Kidney (tissue), 14 donors: ENCODE measurements around the gene TIGD6. TPM values are rescaled to one million over a fixed set of nuclear protein-coding genes. Genes with fewer than 3 reads are reported as not detected.

Experiments used
- DNase-seq, 5 donors: peaks; one replicate each; pipeline ENCODE4 v3.0.0-alpha.2; 2013 to 2020
- FAIRE-seq: peaks from 2 replicates; lab custom pipeline; 2012; peaks lifted over from hg19 to GRCh38; lab: Jason Lieb, UNC
- H3K27ac ChIP-seq, 2 donors: one replicate each; pipeline ENCODE4 v1.7.0; 2013; ENCODE audit warnings: low read depth in 2 of 2, low read length in 2 of 2, inconsistent platforms in 1 of 2
- H3K27me3 ChIP-seq: one replicate; pipeline ENCODE4 v1.7.1; 2013; ENCODE audit warnings: low read length, inconsistent platforms; ENCODE audit not compliant: control insufficient read depth, insufficient read depth
- H3K36me3 ChIP-seq, 3 donors: one replicate each; pipeline versions ENCODE4 v1.7.0 to v1.7.1; 2013; ENCODE audit warnings: low read length in 3 of 3, control low read depth in 1 of 3, inconsistent platforms in 1 of 3; ENCODE audit not compliant: insufficient read depth in 3 of 3, control insufficient read depth in 2 of 3
- H3K4me1 ChIP-seq, 3 donors: one replicate each; pipeline versions ENCODE4 v1.7.0 to v1.7.1; 2013; ENCODE audit warnings: low read length in 3 of 3, inconsistent platforms in 1 of 3, low read depth in 1 of 3; ENCODE audit not compliant: control insufficient read depth in 2 of 3, insufficient read depth in 2 of 3
- H3K4me3 ChIP-seq, 3 donors: one replicate each; pipeline versions ENCODE4 v1.7.0 to v1.8.1; 2013; ENCODE audit warnings: low read length in 3 of 3, control low read depth in 1 of 3, inconsistent platforms in 1 of 3
- H3K9ac ChIP-seq, 3 donors: one replicate each; pipeline versions ENCODE4 v1.7.0 to v1.7.1; 2013; ENCODE audit warnings: low read length in 3 of 3, control low read depth in 1 of 3, inconsistent platforms in 1 of 3
- H3K9me3 ChIP-seq, 3 donors: one replicate each; pipeline versions ENCODE4 v1.7.0 to v1.7.1; 2013; ENCODE audit warnings: low read length in 3 of 3, control low read depth in 1 of 3, inconsistent platforms in 1 of 3; ENCODE audit not compliant: control insufficient read depth in 2 of 3, insufficient read depth in 1 of 3
- intact Hi-C: fragments of 100-400 bp; cut with DNase I; formaldehyde crosslinking; loops from one replicate; pipeline ENCODE4 v1.11.1; 2022
- polyA plus RNA-seq: library from polyadenylated mRNA; stranded (reverse); fragments of 350-450 nt; fragmentation: Illumina TruSeq; extraction: RNeasy Lipid Tissue Mini Kit (QIAGEN cat#74804); gene quantifications from one replicate; pipeline ENCODE4 v1.2.3, GENCODE V29; 2014; ENCODE audit warnings: low read depth, low replicate concordance; ENCODE audit not compliant: insufficient read depth
- total RNA-seq: library from RNA; stranded (reverse); fragmentation: NEBNext Ultra II Directional; extraction: Animal tissue kit (Norgen Biotek cat#: 25700); gene quantifications from one replicate; pipeline ENCODE4 v1.2.1, GENCODE V29; 2021
- TF ChIP-seq, protein P1 (sequence below): IDR thresholded peaks from 3 replicates; pipeline ENCODE4 v1.5.1; 2012; ENCODE audit warnings: mild to moderate bottlenecking, moderate library complexity, borderline replicate concordance; ENCODE audit not compliant: insufficient read depth; ENCODE audit errors: extremely low read depth
- donor health status: control.
- donor health status: control.
- donor health status: control.
- donor health status: control.
- donor health status: control.
- donor health status: DM: yes; HTN: yes; CAD: no.
- donor health status: Normal renal cell carcinoma (clear cell type).

TIGD6 gene
- total and polyA plus RNA-seq, 2 donors from 2014 or later: 6.0 to 7.0 TPM

DNA sequence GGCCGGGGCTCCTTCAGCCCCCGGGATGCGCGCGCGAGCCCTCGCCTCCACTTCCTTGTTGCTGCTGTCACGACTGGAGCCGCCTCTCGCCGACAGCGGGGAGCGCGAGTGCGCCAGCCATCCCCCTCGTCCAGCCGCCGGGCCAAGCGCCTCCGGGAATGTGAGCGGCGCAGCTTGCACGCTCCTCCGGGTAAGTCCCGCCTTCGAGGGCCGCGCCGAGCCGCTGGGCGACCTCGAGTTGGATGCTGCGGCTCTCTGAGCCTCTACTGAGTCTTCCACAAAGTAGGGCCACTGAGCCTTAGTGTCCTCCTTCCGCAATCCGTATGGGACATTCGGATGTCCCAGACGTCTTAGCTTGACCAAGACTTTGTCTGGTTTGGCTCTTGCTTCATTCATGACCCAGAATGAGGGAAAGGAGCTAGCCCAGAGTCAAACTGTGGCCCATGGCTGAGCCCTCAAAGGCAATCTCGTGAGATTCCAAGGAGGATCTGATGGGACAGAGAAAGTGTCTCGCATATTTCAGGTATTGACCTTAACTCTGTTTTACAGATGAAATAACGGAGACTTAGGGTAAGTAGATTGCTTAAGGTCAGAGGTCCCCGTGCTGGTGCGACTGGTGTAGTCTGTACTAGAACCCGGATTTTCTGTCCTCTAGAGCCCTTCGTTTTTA lies 671 bp upstream of the TIGD6 start:
- peak overlapping the region; percentile 87 to 90 for H3K27ac ChIP-seq
- H3K27me3 ChIP-seq: no peaks in the 10 kb centered on the region
- peak in 2 of 5 donors; percentile 49 to 87 for DNase-seq

DNA sequence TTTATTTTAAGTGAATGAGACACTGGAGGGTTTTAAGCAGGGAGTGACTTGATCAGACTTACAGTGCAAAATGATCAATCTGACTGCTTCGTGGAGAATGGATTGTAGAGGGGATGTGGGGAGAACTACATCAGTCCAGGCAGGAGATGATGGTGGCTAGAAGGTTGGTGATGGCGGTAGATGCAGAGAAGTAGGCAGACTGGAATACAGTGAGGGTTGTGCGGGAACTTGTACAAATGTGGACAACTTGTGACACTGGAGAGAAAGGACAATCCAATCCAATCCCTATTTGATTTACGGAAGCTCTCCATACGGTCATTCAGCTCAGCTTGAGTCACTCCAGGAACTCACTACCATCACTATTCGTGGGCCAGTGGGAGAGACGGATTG lies 593 bp downstream of the TIGD6 start:
- Histone ChIP-seq H3K4me3 (peak overlapping the region; percentile 87 to 99 (median 98)), H3K27ac (peak overlapping the region; percentile 87 to 90), H3K27me3 (no peaks in the 10 kb centered on the region), H3K36me3 (peaks cover 0 to 9% (median 3%) of the 10 kb centered on the region in 3 donors), H3K9ac (peak overlapping the region; percentile 93 to 98 (median 97)), H3K9me3 (no peaks in the 10 kb centered on the region), H3K4me1 (peaks cover 0 to 17% (median 0%) of the 10 kb centered on the region in 3 donors)
- intact Hi-C loops: loop anchor here (5.0 to 10.0 kb wide), 2 partner anchors 168 to 365 kb away; no protein-coding TSS in a partner anchor
- FAIRE-seq (no peak), DNase-seq (no peak)
- TF ChIP-seq, protein P1, sequence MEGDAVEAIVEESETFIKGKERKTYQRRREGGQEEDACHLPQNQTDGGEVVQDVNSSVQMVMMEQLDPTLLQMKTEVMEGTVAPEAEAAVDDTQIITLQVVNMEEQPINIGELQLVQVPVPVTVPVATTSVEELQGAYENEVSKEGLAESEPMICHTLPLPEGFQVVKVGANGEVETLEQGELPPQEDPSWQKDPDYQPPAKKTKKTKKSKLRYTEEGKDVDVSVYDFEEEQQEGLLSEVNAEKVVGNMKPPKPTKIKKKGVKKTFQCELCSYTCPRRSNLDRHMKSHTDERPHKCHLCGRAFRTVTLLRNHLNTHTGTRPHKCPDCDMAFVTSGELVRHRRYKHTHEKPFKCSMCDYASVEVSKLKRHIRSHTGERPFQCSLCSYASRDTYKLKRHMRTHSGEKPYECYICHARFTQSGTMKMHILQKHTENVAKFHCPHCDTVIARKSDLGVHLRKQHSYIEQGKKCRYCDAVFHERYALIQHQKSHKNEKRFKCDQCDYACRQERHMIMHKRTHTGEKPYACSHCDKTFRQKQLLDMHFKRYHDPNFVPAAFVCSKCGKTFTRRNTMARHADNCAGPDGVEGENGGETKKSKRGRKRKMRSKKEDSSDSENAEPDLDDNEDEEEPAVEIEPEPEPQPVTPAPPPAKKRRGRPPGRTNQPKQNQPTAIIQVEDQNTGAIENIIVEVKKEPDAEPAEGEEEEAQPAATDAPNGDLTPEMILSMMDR: no peak

More for the DNA sequence above, 671 bp upstream of the TIGD6 start:
- TF ChIP-seq, protein P1: no peak
- FAIRE-seq: no peak
- H3K4me3 ChIP-seq: peak overlapping the region; percentile 87 to 99 (median 98)
- intact Hi-C loops: no loop called here
- peak overlapping the region; percentile 71 to 97 (median 93) for H3K9ac ChIP-seq
- peaks cover 0 to 6% (median 1%) of the 10 kb centered on the region in 3 donors for H3K36me3 ChIP-seq
- peaks cover 0 to 17% (median 0%) of the 10 kb centered on the region in 3 donors for H3K4me1 ChIP-seq
- H3K9me3 ChIP-seq: no peaks in the 10 kb centered on the region

DNA sequence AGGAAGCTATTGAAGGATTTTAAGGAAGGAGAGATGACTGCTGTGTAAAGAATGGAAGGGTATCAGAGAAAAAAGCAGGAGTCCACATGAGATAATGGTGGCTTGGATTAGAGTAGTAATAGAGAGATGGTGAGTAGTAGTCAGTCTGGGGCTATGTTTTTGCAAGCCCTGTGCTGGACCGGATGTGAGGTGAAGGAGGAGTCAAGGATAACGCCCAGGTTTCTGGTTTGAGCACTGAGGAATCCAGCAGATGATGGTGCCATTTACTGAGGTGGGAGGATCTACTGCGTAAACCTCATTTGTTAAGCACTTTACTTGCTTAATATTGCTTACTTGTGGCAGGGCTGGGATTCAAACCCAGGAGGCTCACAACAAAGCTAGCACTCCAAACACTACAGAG lies 1.1 kb downstream of the TIGD6 start:
- Histone ChIP-seq H3K36me3 (peaks cover 0 to 9% (median 3%) of the 10 kb centered on the region in 3 donors), H3K9me3 (no peaks in the 10 kb centered on the region), H3K9ac (peak overlapping the region in 2 of 3 donors; percentile 5 to 93), H3K27ac (no peak overlapping the region), H3K27me3 (no peaks in the 10 kb centered on the region), H3K4me1 (peaks cover 0 to 17% (median 0%) of the 10 kb centered on the region in 3 donors), H3K4me3 (peak overlapping the region; percentile 87 to 99 (median 98))
- FAIRE-seq (no peak), DNase-seq (no peak)
- intact Hi-C loops: loop anchor here (5.0 to 10.0 kb wide), 2 partner anchors 167 to 365 kb away; no protein-coding TSS in a partner anchor
- TF ChIP-seq, protein P1: no peak
